PC-3 (cell line): Measurements from ENCODE around the gene YKT6. TPM values are rescaled to one million over a fixed set of nuclear protein-coding genes. Genes with fewer than 3 reads are reported as not detected.

Experiments used
- ATAC-seq: fragments of 200-7000 bp; cut with Tn5 transposase; 2 replicates; pipeline ENCODE4 v1.9.1; 2020; ENCODE audit warnings: mild to moderate bottlenecking, moderate library complexity
- BruUV-seq: library from RNA; stranded (reverse); fragments of 400-500 nt; replicated peaks from 2 replicates; lab custom pipeline; 2021; lab: Mats Ljungman, UMichigan
- CTCF ChIA-PET: fragments of 300-600 bp; sonication (Branson Sonifier 250); formaldehyde crosslinking; loops from one replicate; lab custom pipeline; 2022; ENCODE audit warnings: antibody characterized with exemption; lab: Charles Lee
- POLR2A ChIA-PET: fragments of 300-600 bp; sonication (Branson Sonifier 250); formaldehyde crosslinking; loops from one replicate; lab custom pipeline; 2022; ENCODE audit warnings: antibody characterized with exemption; ENCODE audit not compliant: unreplicated experiment; lab: Charles Lee
- DNase-seq: peaks from one replicate; pipeline ENCODE4 v3.0.0-alpha.2; 2015
- H2AFZ ChIP-seq: fragments of 300-600 bp; sonication (generic); 2 replicates; pipeline ENCODE4 v1.6.0; 2016; ENCODE audit warnings: antibody characterized with exemption, low read length
- H3F3A ChIP-seq: fragments of 300-600 bp; sonication (generic); one replicate; pipeline ENCODE4 v1.6.0; 2017; ENCODE audit warnings: antibody characterized with exemption, low read length, control low read depth, mild to moderate bottlenecking; ENCODE audit not compliant: unreplicated experiment
- H3K27ac ChIP-seq: fragments of 300-600 bp; sonication (generic); 2 replicates; pipeline ENCODE4 v1.5.1; 2016; ENCODE audit warnings: mild to moderate bottlenecking, low read length
- H3K27me3 ChIP-seq: fragments of 300-600 bp; sonication (generic); 2 replicates; pipeline ENCODE4 v1.6.1; 2016; ENCODE audit warnings: low read length, mixed read lengths
- H3K36me3 ChIP-seq: fragments of 300-600 bp; sonication (generic); 2 replicates; pipeline ENCODE4 v1.6.1; 2016; ENCODE audit warnings: low read depth, mixed run types, low read length, mixed read lengths
- H3K4me1 ChIP-seq: fragments of 300-600 bp; sonication (generic); 2 replicates; pipeline ENCODE4 v1.5.1; 2016; ENCODE audit warnings: low read length; ENCODE audit not compliant: insufficient read depth
- H3K4me2 ChIP-seq: fragments of 300-600 bp; sonication (generic); 2 replicates; pipeline ENCODE4 v1.6.0; 2016; ENCODE audit warnings: low read length
- H3K4me3 ChIP-seq: fragments of 300-600 bp; sonication (generic); 2 replicates; pipeline ENCODE4 v1.5.1; 2016; ENCODE audit warnings: mild to moderate bottlenecking, low read length, mixed read lengths
- H3K79me2 ChIP-seq: fragments of 300-600 bp; sonication (generic); 2 replicates; pipeline ENCODE4 v1.6.1; 2017; ENCODE audit warnings: low read length, mixed read lengths
- H3K9ac ChIP-seq: fragments of 300-600 bp; sonication (generic); 2 replicates; pipeline ENCODE4 v1.6.0; 2016; ENCODE audit warnings: mild to moderate bottlenecking, low read length
- H3K9me2 ChIP-seq: fragments of 300-600 bp; sonication (generic); replicated peaks from 2 replicates; pipeline ENCODE4 v1.6.1; 2016; ENCODE audit warnings: mixed run types, low read length, mixed read lengths
- H3K9me3 ChIP-seq: fragments of 300-600 bp; sonication (generic); 2 replicates; pipeline ENCODE4 v1.6.1; 2016; ENCODE audit warnings: low read length, mixed read lengths
- H4K20me1 ChIP-seq: fragments of 300-600 bp; sonication (generic); 2 replicates; pipeline ENCODE4 v1.6.1; 2016; ENCODE audit warnings: low read length, mixed read lengths
- CTCF ChIP-seq: fragments of 300-600 bp; sonication (generic); conservative IDR thresholded peaks from 2 replicates; pipeline ENCODE4 v1.5.1; 2017; ENCODE audit warnings: antibody characterized with exemption, low read depth, mild to moderate bottlenecking, low read length
- EZH2 ChIP-seq: fragments of 300-600 bp; sonication (generic); IDR thresholded peaks from one replicate; pipeline ENCODE4 v1.6.1; 2017; ENCODE audit warnings: antibody characterized with exemption, mild to moderate bottlenecking, low read length; ENCODE audit not compliant: unreplicated experiment
- EZH2phosphoT487 ChIP-seq: fragments of 300-600 bp; sonication (generic); IDR thresholded peaks from 2 replicates; pipeline ENCODE4 v1.6.1; 2018; ENCODE audit warnings: mild to moderate bottlenecking, antibody characterized with exemption, low read length, borderline replicate concordance
- intact Hi-C: fragments of 100-400 bp; cut with micrococcal nuclease; formaldehyde crosslinking; loops from 2 replicates; pipeline ENCODE4 v1.9.0; 2023
- total RNA-seq: library from RNA; depleted of rRNA; stranded (reverse); fragments of >200 nt; gene quantifications from 2 replicates; pipeline ENCODE4 v1.2.3, GENCODE V29; 2014

The YKT6 gene
- total RNA-seq, 1 experiment from 2014 or later: 133 TPM

GRCh38 chr7:44247868-44248651, 47.3 kb downstream of the YKT6 start:
- no peaks in the 10 kb centered on the region for H3K79me2 ChIP-seq
- no peak overlapping the region for H3K4me3 ChIP-seq
- CTCF ChIA-PET: interaction anchor here (0.6 kb wide), 1 partner anchor 18 kb away, joined by 3 read pairs; no protein-coding TSS in a partner anchor
- TF ChIP-seq EZH2: no peak
- no peak for TF ChIP-seq CTCF
- TF ChIP-seq EZH2phosphoT487: no peak
- no peak for ATAC-seq
- no peak overlapping the region for H3K4me2 ChIP-seq
- H3K36me3 ChIP-seq: no peaks in the 10 kb centered on the region
- no peaks in the 10 kb centered on the region for H3F3A ChIP-seq
- no peak overlapping the region for H3K27ac ChIP-seq
- no TSS peak for BruUV-seq
- H4K20me1 ChIP-seq: no peaks in the 10 kb centered on the region
- H3K9me3 ChIP-seq: no peaks in the 10 kb centered on the region
- no peaks in the 10 kb centered on the region for H3K4me1 ChIP-seq
- no peaks in the 10 kb centered on the region for H3K27me3 ChIP-seq
- no peaks in the 10 kb centered on the region for H3K9me2 ChIP-seq
- no peak for DNase-seq
- no peak overlapping the region for H2AFZ ChIP-seq
- intact Hi-C loops: no loop called here
- H3K9ac ChIP-seq: no peak overlapping the region
- POLR2A ChIA-PET: interaction anchor here (0.6 kb wide), 1 partner anchor 16 kb away, joined by 4 read pairs; no protein-coding TSS in a partner anchor

GRCh38 chr7:44249639-44250234, 49.0 kb downstream of the YKT6 start:
- no peak for ATAC-seq
- BruUV-seq: no TSS peak
- Histone ChIP-seq H3K36me3 (no peaks in the 10 kb centered on the region), H3K4me2 (no peak overlapping the region), H3K79me2 (no peaks in the 10 kb centered on the region), H2AFZ (no peak overlapping the region), H3K4me1 (no peaks in the 10 kb centered on the region), H3K9me3 (no peaks in the 10 kb centered on the region), H3K27ac (no peak overlapping the region), H3K9ac (no peak overlapping the region), H4K20me1 (no peaks in the 10 kb centered on the region), H3K4me3 (no peak overlapping the region), H3K9me2 (no peaks in the 10 kb centered on the region), H3F3A (no peaks in the 10 kb centered on the region), H3K27me3 (no peaks in the 10 kb centered on the region)
- ChIA-PET CTCF (no interaction called here), POLR2A (no interaction called here)
- TF ChIP-seq EZH2: no peak
- no peak for TF ChIP-seq CTCF
- no peak for TF ChIP-seq EZH2phosphoT487
- intact Hi-C loops: no loop called here
- no peak for DNase-seq

GRCh38 chr7:44251269-44251668, 50.5 kb downstream of the YKT6 start:
- DNase-seq (no peak), ATAC-seq (no peak)
- Histone ChIP-seq H3K79me2 (no peaks in the 10 kb centered on the region), H3K9me3 (no peaks in the 10 kb centered on the region), H3K9ac (no peak overlapping the region), H3K4me2 (no peak overlapping the region), H4K20me1 (no peaks in the 10 kb centered on the region), H3K36me3 (no peaks in the 10 kb centered on the region), H3K4me3 (no peak overlapping the region), H3K27me3 (no peaks in the 10 kb centered on the region), H3K27ac (no peak overlapping the region), H3K4me1 (no peaks in the 10 kb centered on the region), H3F3A (no peaks in the 10 kb centered on the region), H3K9me2 (no peaks in the 10 kb centered on the region), H2AFZ (no peak overlapping the region)
- TF ChIP-seq EZH2 (no peak), CTCF (no peak), EZH2phosphoT487 (no peak)
- intact Hi-C loops: no loop called here
- ChIA-PET POLR2A (no interaction called here), CTCF (interaction anchor here (0.5 kb wide), 1 partner anchor 162 kb away, joined by 4 read pairs; no protein-coding TSS in a partner anchor)
- no TSS peak for BruUV-seq
